GM19025 (cell line): ENCODE measurements around the gene TAT.
"Not testable (repeated sequence)": the region's sequence is repeated elsewhere in the genome, so short reads cannot be mapped to it uniquely, and the experiment has no call there.

ENCODE experiments used
- ATAC-seq: cut with Tn5 transposase; IDR thresholded peaks from one replicate; pipeline ENCODE4 v1.9.1; 2021; ENCODE audit warnings: mild to moderate bottlenecking, low read depth, moderate library complexity; ENCODE audit not compliant: unreplicated experiment

Gene TAT

DNA sequence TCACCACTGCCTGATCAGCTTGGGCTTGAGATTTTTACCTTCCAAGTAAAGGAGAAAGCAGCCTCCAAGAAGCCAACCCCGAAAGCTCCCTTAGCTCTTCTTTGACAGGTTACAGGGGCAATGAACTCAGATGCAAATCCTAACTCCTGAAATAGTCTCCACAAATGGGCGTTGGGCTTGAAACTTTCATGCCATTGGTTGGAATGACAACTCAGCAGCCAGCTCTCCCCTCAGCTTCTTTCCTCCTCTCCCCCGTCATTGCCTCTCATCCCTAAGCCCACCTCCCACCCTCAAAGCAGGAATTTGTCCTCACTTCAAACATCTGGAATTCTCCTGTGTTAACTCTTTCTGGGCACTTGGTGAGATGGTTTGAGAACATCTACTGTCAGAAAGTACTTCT lies at the start of gene TAT:
Gene TAT (minus strand): TSS at position 122 of the 400 bp plus-strand sequence. CDS start 677 bp downstream, outside the sequence.
- ATAC-seq = no peak

DNA sequence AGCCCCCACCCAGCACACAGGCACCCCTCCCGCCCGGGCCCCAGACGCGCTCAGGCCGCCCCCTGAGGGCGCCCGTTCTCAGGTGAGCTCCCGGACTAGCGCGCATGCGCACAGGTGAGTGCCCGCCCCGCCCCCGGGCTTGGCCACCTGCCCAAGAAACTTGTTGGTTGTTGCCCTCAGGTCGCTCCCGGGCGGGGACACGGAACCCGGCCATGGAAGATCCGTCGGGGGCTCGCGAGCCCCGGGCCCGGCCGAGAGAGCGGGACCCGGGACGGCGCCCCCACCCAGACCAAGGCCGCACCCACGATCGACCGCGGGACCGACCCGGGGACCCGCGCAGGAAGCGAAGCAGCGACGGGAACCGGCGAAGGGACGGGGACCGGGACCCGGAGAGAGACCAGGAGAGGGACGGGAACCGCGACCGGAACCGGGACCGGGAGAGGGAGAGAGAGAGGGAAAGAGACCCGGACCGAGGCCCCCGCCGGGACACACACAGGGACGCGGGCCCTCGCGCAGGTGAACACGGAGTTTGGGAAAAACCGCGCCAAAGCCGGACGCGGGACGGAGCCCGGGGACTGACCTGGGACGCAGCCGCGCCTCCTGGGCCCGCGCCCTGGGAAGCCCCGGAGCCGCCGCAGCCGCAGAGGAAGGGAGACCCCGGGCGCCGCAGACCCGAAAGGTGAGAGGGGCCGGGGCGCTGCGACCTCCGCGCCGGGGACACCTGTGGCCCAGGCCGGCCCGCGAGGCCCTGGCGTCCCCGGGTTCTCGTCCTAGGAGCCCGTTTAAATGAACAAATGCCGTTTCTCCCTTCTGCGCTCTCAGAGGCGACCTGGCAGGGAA lies 49.3 kb upstream of the TAT start, which contains the start of gene MARVELD3:
Gene MARVELD3 (plus strand): TSS at position 167 of the 840 bp plus-strand sequence. CDS start 46 bp downstream, at position 213.
- ATAC-seq = no peak

DNA sequence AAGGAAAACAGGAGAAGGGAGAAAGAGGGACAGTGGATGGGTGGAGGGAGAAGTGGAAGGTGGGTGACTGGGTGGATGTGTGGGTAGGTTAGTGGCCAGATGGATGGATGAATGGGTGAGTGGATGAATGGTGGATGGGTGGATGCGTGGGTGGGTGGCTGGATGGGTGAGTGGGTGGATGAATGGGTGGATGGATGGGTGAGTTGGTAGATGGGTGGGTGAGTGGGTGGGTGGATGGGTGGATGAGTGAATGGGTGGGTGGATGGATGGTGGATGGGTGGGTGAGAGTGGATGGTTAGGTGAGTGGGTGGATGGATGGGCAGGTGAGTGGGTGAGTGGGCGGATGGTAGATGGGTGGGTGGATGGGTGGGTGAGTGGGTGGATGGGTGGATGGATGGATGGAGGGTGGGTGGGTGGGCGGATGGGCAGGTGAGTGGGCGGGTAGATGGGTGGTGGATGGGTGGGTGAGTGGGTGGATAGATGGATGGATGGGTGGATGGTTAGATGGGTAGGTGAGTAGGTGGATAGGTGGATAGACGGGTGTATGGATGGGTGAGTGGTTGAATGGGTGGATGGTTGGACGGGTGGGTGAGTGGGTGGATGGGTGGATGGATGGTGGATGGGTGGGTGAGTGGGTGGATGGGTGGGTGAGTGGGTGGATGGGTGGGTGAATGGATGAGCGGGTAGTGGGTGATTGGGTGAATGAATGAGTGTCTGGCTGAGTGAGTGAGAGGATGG lies 48.4 kb upstream of the TAT start:
- no peak for ATAC-seq

DNA sequence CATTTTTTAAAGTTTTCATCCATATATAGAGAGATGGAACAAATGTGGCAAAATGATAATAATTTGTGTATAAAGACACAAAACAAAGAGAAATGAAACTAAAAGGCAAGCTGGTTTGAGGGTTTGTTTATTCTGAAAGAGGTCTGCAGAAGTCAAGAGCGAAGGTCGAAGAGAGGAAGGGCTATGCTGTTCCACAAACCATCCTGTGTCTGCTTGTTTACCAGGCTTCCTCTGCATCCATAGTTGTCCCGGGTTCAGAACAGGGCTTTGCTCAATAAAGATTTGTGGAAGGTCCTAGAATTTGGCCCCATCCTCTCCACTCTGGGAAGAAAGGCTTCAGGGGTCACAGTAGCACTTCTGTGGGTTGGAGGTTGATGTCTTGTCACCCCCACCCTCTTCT lies 46.7 kb upstream of the TAT start:
- ATAC-seq = no peak

DNA sequence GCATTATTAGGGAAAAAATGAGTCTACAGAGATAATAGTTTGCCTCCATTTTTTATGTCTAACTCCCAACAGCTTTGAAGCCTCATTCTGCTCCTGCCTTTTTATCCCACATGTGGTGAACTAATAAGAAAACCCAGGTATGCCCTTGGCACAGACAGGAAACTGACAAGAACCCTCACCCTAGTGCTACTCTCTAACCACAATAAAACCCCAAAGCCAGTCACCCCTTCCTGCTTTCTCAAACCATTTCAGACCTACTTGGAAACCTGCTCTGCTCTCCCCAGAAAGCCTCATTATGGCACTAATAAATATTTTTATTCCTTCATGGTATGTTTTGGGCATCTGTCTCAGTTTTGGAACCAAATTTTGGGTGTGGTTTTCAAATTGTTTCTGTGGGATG lies 45.2 kb upstream of the TAT start:
- no peak for ATAC-seq

DNA sequence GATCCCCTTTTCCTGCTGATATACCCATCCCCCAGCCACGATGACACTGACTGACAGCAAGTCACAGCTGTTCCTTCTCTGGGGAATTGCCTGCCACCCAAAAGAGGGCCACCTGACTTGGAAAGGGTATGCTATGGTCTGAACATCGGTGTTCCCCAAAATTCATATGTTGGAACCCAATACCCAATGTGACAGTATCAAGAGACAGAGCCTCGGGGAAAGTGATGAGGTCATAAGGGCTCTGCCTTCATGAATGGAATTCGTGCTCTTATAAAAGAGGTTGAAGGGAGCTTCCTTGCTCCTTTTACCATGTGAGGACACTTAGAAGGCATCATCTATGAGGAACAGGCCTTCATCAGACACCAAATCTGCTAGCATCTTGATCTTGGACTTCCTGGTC lies 41.5 kb upstream of the TAT start:
- ATAC-seq = no peak

DNA sequence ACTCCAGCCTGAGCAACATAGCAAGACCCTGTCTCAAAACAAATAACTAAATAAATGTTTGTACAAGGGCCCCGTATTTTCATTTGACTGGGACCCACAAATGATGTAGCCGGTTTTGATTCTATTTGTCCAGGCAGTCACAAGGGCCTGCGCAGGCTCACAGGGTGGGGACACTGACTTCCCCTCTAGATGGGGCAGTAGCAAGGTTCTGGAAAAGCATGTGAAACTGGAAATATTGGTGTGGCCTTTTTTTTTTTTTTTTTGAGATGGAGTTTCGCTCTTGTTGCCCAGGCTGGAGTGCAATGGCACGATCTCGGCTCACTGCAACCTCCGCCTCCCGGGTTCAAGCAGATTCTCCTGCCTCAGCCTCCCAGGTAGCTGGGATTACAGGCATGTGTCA lies 38.1 kb upstream of the TAT start:
- not testable (repeated sequence) for ATAC-seq

DNA sequence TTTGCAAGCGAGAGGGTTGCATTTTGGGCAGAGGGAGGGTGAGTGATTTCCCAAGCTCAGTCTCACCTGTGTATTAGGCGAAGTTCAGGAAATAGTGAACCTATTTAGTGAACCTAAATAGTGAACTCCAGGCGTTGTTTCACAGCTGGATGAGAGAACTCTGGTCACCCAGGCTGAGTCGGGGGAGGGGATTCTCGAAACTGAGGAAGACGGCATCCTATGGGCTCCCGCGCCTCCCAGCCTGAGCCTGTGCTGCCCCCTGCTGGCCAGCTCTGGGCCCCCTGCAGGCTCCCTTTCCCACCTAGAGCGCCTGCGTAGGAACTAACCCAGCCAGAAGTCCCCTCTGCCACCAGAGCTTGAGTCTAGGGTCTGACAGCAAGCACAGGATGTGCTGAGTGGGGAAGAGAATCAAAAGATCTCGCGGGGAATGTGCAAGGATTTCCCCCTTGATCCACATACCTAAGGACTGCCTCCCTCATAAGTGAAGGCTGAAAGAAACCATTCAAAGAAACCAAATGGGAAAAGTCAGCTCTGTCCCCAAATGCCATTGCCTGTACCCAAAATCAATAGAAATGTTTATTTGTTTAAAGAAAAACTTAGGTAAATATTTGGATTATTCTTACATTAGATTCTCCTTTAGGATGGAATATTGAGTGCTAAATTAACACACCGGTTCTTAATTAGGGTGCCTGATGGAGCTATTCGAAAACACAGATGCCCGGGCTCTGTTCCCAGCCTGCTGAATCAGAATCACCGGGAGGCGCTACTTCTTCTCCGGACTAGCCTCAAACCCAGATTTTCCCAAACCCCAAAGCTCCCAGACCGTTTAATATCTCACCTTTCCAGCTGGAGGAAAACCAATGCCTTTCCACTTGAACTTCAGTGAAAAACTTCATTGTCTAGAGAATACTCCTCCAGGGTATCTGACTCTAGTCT lies 34.3 kb upstream of the TAT start:
- no peak for ATAC-seq

DNA sequence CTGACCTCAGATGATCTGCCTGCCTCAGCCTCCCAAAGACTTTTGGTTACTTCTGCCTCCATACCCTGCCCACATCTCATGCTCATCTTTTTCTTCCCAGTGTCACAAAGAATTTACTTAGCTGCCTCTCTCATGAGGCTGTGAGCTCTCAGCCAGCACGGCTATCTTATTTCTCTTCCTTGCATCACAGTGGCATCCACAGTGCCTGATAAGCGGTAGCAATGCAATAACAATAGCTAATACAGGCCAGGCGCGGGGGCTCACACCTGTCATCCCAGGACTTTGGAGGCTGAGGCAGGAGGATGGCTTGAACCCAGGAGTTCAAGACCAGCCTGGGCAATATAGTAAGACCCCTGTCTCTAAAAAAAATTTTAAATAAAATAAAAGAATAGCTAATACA lies 33.6 kb upstream of the TAT start:
- no peak for ATAC-seq

DNA sequence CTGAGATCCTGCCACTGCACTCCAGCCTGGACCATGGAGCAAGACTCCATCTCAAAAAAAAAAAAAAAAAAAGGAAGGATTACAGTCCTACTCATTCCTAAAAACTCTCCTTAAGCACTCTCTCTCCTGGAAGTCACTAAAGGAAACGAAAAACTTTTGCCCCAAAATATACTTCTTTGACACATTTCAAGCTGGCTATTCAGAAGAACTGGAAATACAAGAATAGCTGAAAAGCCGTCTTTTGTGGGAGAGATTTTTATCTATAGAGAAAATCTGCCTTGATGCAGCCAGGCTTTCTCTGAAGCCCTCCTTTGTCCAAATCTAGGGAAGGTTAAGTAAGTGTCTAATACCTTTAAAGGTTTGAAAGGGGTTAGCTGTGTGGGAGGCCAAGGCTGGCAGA lies 32.2 kb upstream of the TAT start:
- no peak for ATAC-seq

DNA sequence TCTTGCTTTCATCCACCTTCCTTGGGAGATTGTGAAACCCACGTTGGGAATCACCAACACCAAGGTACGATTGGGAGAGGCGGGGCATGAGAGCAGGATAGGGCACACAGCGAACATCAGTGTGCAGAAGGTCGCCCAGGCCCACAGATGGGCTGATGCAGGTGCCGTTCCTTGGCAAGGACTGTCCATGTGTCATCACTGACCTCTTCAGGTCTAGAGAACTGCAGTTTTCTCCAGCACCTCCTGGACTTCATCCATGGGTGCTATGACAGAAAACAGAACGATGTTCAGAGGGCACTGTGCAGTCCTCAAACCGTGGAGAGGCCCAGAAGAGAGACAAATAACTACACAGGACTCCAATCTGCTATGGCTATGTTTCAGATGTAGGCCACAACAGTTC lies 23.9 kb upstream of the TAT start:
- no peak for ATAC-seq

DNA sequence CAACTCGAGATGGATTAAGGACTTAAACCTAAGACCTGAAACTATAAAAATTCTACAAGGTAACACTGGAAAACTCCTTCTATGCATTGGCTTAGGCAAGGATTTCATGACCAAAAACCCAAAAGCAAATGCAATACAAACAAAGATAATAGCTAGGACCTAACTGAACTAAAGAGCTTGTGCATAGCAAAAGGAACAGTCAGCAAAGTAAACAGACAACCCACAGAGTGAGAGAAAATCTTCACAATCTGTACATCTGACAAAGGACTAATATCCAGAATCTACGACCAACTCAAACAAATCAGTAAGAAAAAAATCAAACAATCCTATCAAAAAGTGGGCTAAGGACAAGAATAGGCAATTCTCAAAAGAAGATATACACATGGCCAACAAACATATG lies 21.5 kb upstream of the TAT start:
- not testable (repeated sequence) for ATAC-seq

DNA sequence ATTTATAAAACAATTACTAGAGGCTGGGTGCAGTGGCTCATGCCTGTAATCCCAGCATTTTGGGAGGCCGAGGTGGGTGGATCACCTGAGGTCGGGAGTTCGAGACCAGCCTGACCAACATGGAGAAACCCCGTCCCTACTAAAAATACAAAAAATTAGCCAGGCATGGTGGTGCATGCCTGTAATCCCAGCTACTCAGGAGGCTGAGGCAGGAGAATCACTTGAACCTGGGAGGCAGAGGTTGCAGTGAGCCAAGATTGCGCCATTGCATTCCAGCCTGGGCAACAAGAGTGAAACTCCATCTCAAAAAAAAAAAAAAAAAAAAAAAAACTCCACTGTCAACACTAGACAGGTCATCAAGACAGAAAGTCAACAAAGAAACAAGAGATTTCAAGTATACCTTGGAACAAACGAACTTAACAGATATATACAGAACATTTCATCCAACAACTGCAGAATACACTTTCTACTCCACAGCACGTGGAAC lies 18.5 kb upstream of the TAT start:
- not testable (repeated sequence) for ATAC-seq

DNA sequence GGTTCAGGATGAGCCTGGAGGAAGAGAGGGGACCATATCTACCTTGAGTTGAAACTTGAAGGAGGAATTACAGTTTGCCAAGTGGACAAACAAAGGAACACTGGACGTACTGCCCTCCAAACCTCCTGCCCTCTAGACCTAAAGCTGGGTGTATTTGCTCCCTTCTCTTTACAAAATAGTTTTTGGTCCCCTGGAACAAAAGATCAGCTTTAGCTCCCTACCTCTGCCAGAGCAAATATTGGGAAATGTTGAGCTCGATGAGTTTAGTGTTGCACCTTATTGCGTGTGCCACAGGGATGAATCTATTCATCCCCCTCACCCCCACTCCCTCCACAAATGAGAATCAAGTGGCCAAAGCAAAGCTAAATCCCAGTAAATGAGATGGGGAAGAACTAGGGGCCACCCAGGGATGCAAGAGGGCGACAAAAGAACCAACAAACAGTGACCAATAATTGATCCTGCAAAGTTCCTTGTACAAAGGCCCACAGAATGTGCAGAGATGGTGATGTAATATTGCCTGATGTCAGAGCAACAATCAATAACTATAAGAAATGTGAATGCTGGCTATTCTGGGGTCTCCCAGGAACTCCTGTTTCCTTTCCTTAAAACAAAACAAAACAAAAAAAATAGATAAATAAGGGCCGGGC lies 17.2 kb upstream of the TAT start:
- ATAC-seq = no peak

DNA sequence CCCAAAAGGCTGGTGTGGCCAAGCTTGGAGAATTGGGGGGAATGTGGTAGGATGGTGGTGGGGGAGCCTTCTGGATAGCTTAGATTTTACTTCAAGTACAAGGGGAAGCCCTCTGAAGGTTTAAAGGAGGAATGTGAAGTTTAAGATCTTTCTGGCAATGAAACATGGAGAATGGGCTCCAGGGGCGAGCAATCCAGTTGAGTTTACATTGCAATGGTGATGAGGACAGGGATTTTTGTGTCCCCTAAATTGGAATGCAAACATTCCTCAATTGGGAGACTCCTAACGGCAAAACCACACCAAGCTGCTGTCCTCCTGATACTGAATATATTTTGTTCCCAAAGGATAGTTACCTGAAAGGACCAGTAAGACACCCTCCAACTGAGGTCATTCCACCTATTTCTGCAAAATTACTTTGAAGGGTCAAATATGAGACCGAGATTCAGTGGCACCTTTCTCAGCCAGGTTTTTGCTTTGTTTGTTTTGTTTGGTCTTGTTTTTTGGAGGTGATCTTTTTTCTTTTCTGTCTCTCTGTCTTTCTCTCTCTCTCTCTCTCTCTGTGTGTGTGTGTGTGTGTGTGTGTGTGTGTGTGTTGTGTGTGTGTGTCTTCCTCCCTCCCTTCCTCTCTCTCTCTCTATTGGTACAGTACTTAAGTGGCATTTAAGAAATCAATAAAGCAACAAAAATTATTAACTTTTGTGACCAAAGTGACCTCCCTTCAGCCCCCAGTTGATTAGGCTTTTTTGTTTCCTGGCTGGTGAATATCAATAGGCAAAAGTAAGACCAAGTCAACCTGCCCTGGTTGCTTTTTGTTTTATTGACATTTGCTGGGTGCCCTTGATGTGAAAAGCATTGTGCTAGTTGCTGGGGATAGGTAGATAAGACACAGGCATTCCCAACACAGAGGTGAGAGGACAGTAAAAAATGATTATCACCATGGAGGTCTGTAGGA lies 16.4 kb upstream of the TAT start:
- ATAC-seq = no peak

DNA sequence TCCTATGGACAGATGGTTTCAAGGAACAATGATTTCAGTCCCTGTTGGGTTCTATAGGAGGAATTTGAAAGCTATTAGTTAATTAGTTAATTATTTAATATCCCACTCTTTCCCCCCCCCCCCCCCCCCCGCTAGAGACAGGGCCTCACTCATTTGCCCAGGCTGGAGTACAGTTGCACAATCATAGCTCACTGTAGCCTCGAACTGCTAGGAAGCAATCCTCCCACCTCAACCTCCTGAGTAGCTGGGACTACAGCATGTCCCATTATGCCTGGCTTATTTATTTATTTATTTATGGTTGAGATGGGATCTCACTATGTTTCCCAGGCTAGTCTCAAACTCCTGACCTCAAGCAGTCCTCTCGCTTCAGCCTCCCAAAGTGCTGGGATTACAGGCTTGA lies 15.0 kb upstream of the TAT start:
- no peak for ATAC-seq

DNA sequence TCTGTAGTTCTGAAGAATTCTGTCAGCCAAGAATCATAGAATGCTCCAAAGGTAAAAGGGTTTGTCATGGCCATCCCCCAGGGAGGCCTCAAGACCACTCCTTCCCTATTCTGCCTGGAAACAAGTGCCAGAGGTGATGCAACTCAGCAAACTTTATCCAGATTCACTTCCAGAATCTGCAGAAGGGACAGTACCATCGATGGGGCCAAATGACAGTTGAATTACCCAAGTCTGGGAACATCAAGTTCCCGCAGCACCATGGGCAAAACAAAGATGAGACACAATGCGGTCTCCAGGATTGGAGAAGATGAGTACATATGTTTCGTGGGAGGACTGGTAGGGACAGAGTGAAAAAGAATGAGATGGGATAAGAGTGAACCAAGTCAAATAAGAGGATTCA lies 13.7 kb upstream of the TAT start:
- no peak for ATAC-seq

DNA sequence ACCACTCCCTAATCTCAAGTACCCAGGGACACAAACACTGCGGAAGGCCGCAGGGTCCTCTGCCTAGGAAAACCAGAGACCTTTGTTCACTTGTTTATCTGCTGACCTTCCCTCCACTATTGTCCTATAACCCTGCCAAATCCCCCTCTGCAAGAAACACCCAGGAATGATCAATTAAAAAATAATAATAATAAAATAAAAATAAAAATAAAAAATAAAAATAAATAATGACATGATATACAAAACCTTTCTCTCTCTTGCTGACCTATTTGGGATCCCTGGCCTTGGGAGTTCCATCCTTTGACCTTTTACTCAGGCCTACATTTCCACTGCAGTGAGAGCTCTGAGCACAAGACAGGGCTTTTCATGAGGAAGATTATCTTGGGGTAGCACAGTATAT lies 13.2 kb upstream of the TAT start:
- not testable (repeated sequence) for ATAC-seq

DNA sequence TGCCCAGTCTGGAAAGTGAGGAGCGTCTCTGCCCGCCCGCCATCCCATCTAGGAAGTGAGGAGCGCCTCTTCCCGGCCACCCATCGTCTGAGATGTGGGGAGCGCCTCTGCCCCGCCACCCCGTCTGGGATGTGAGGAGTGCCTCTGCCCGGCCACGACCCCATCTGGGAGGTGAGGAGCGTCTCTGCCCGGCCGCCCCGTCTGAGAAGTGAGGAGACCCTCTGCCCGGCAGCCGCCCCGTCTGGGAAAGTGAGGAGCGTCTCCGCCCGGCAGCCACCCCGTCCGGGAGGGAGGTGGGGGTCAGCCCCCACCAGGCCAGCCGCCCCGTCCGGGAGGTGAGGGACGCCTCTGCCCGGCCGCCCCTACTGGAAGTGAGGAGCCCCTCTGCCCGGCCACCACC lies 12.4 kb upstream of the TAT start:
- not testable (repeated sequence) for ATAC-seq
